ENCODE measurements around the gene RGR.

GRCh38 chr10:84270708-84271107 lies 25.9 kb downstream of the RGR start:
- TF ChIP-seq CTCF (optimal IDR thresholded peaks at IDR 0.05 in 1 of 3, IDR thresholded peaks at IDR 0.05 in 1 of 3, conservative IDR thresholded peaks at IDR 0.05 in 1 of 3; ENCODE audit: extremely low read depth in 1 of 3, insufficient read depth in 2 of 3, low read length in 3 of 3) (no peak), EZH2 (IDR thresholded peaks at IDR 0.05; ENCODE audit: low read length) (no peak)

Measured in keratinocyte (primary cell).